OCI-LY7 (cell line): ENCODE measurements around the gene VWA8.

ENCODE experiments used
- EZH2phosphoT487 ChIP-seq: fragments of 200-600 bp; sonication (generic); IDR thresholded peaks from 2 replicates; pipeline ENCODE4 v1.6.1; 2018; ENCODE audit warnings: low read depth, borderline replicate concordance, mild to moderate bottlenecking, mixed run types, antibody characterized with exemption, low read length, moderate library complexity, mixed read lengths
- TF ChIP-seq, protein P1 (sequence below): fragments of 200-600 bp; sonication (generic); conservative IDR thresholded peaks from 2 replicates; pipeline ENCODE4 v1.5.1; 2014; ENCODE audit warnings: mild to moderate bottlenecking, antibody characterized with exemption, low read length, moderate library complexity, mixed read lengths

DNA sequence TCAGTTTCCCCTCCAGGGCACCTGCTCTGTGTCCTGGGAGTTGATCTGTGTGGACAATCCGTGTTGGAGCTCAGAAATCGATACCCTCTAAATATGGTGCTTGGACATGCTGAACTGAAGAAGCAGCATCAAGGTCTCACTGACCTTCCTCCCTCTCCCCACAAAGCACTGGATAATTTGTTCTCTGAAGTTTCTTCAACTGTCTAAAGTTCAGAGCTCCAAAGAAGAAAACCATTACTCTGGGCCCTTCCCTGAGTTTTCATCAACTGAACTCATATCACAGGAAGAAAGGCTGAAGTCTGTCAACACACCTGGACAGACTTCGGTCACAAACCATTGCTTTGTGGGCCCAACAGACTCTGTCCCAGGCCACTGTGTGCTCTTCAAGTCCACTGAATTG is 371.5 kb downstream of the VWA8 start:
- TF ChIP-seq, protein P1, sequence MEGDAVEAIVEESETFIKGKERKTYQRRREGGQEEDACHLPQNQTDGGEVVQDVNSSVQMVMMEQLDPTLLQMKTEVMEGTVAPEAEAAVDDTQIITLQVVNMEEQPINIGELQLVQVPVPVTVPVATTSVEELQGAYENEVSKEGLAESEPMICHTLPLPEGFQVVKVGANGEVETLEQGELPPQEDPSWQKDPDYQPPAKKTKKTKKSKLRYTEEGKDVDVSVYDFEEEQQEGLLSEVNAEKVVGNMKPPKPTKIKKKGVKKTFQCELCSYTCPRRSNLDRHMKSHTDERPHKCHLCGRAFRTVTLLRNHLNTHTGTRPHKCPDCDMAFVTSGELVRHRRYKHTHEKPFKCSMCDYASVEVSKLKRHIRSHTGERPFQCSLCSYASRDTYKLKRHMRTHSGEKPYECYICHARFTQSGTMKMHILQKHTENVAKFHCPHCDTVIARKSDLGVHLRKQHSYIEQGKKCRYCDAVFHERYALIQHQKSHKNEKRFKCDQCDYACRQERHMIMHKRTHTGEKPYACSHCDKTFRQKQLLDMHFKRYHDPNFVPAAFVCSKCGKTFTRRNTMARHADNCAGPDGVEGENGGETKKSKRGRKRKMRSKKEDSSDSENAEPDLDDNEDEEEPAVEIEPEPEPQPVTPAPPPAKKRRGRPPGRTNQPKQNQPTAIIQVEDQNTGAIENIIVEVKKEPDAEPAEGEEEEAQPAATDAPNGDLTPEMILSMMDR = no peak
- TF ChIP-seq EZH2phosphoT487 = no peak
